Measurements from ENCODE around the gene ANKRD13B.
A peak's percentile ranks its signal among the peaks of the same experiment; 100 is the strongest.

Gene ANKRD13B

GRCh38 chr17:29582772-29583171 is 10.2 kb upstream of the ANKRD13B start:
- TF ChIP-seq CTCF (IDR thresholded peaks at IDR 0.05; ENCODE audit: low read depth, low read length, missing control alignments) = no peak
- no peak for DNase-seq (ENCODE audit: extremely low read depth, low read depth)
- no peak overlapping the region for H3K4me3 ChIP-seq (replicated peaks; ENCODE audit: low read depth, low read length)

- H3K4me3 ChIP-seq (replicated peaks; ENCODE audit: low read depth, low read length) = no peak overlapping the region
- TF ChIP-seq CTCF (IDR thresholded peaks at IDR 0.05; ENCODE audit: low read depth, low read length, missing control alignments) = no peak
- DNase-seq (ENCODE audit: extremely low read depth, low read depth) = no peak
These were observed 9.3 kb upstream of the ANKRD13B start for GRCh38 chr17:29583324-29584248.

GRCh38 chr17:29584452-29585079 is 8.4 kb upstream of the ANKRD13B start:
- DNase-seq (ENCODE audit: extremely low read depth, low read depth) = no peak
- no peak for TF ChIP-seq CTCF (IDR thresholded peaks at IDR 0.05; ENCODE audit: low read depth, low read length, missing control alignments)
- H3K4me3 ChIP-seq (replicated peaks; ENCODE audit: low read depth, low read length) = no peak overlapping the region

GRCh38 chr17:29585080-29585751 is 7.7 kb upstream of the ANKRD13B start:
- H3K4me3 ChIP-seq (replicated peaks; ENCODE audit: low read depth, low read length) = no peak overlapping the region
- DNase-seq (ENCODE audit: extremely low read depth, low read depth) = no peak
- TF ChIP-seq CTCF (IDR thresholded peaks at IDR 0.05; ENCODE audit: low read depth, low read length, missing control alignments) = peak; percentile 32

GRCh38 chr17:29586676-29587469 is 6.1 kb upstream of the ANKRD13B start:
- TF ChIP-seq CTCF (IDR thresholded peaks at IDR 0.05; ENCODE audit: low read depth, low read length, missing control alignments) = no peak
- peak overlapping the region; percentile 89 for H3K4me3 ChIP-seq (replicated peaks; ENCODE audit: low read depth, low read length)
- DNase-seq (ENCODE audit: extremely low read depth, low read depth) = no peak

- no peak for DNase-seq (ENCODE audit: extremely low read depth, low read depth)
- H3K4me3 ChIP-seq (replicated peaks; ENCODE audit: low read depth, low read length) = peak overlapping the region; percentile 89
- no peak for TF ChIP-seq CTCF (IDR thresholded peaks at IDR 0.05; ENCODE audit: low read depth, low read length, missing control alignments)
These were observed 5.3 kb upstream of the ANKRD13B start for GRCh38 chr17:29587591-29587990.
